K562 (cell line): Measurements from ENCODE around the gene SERPINE1. TPM values are rescaled to one million over a fixed set of nuclear protein-coding genes. Genes with fewer than 3 reads are reported as not detected.

ENCODE experiments used
- CHAMP1 ChIP-seq: fragments of 450-650 bp; IDR thresholded peaks from 2 replicates; pipeline ENCODE4 v1.6.1; 2016; ENCODE audit warnings: mild to moderate bottlenecking
- DNMT1 ChIP-seq: fragments of 450-650 bp; IDR thresholded peaks from 2 replicates; pipeline ENCODE4 v1.6.1; 2016; ENCODE audit warnings: antibody characterized with exemption, mild to moderate bottlenecking
- FOXP1 ChIP-seq: sonication (generic); formaldehyde crosslinking; IDR thresholded peaks from 2 replicates; pipeline ENCODE4 v1.8.0; 2022; ENCODE audit warnings: mild to moderate bottlenecking, missing genetic modification reagents
- IFI16 ChIP-seq: fragments of 250-450 bp; sonication (Bioruptor Pico); IDR thresholded peaks from 2 replicates; pipeline ENCODE4 v2.1.2; 2022; ENCODE audit warnings: mild to moderate bottlenecking, inconsistent platforms
- MCM3 ChIP-seq: fragments of 450-650 bp; IDR thresholded peaks from 2 replicates; pipeline ENCODE4 v1.6.1; 2016
- MTA1 ChIP-seq: fragments of 450-650 bp; IDR thresholded peaks from 2 replicates; pipeline ENCODE4 v1.6.1; 2017; ENCODE audit warnings: borderline replicate concordance
- NCOA4 ChIP-seq: fragments of 450-650 bp; IDR thresholded peaks from 2 replicates; pipeline ENCODE4 v1.6.1; 2018; ENCODE audit warnings: mild to moderate bottlenecking; ENCODE audit not compliant: partially characterized antibody
- PRPF4 ChIP-seq: fragments of 200-400 bp; formaldehyde crosslinking; IDR thresholded peaks from one replicate; pipeline ENCODE4 v1.6.1; 2017; ENCODE audit warnings: low read length, low read depth, mild to moderate bottlenecking; ENCODE audit not compliant: insufficient read depth, poor library complexity, severe bottlenecking
- PURB ChIP-seq: sonication (generic); formaldehyde crosslinking; IDR thresholded peaks from 2 replicates; pipeline ENCODE4 v1.9.0; 2021; ENCODE audit warnings: low read depth, mild to moderate bottlenecking, missing genetic modification reagents
- RBM15 ChIP-seq: fragments of 200-400 bp; formaldehyde crosslinking; IDR thresholded peaks from 2 replicates; pipeline ENCODE4 v1.6.1; 2018; ENCODE audit warnings: mild to moderate bottlenecking, low read length, moderate library complexity; ENCODE audit not compliant: insufficient read depth
- SIN3B ChIP-seq: fragments of 450-650 bp; IDR thresholded peaks from 2 replicates; pipeline ENCODE4 v1.6.1; 2017; ENCODE audit warnings: low read depth, mild to moderate bottlenecking, moderate library complexity
- SREBF2 ChIP-seq: sonication (generic); formaldehyde crosslinking; IDR thresholded peaks from 2 replicates; pipeline ENCODE4 v1.4.0; 2020; ENCODE audit warnings: mild to moderate bottlenecking, missing genetic modification reagents
- STAT6 ChIP-seq: sonication (generic); formaldehyde crosslinking; IDR thresholded peaks from 2 replicates; pipeline ENCODE4 v1.8.1; 2023; ENCODE audit warnings: mild to moderate bottlenecking, missing genetic modification reagents
- SUPT5H ChIP-seq: fragments of 450-650 bp; IDR thresholded peaks from 2 replicates; pipeline ENCODE4 v1.6.1; 2016
- ZBTB43 ChIP-seq: sonication (generic); formaldehyde crosslinking; IDR thresholded peaks from 2 replicates; pipeline ENCODE4 v1.8.0; 2023; ENCODE audit warnings: mild to moderate bottlenecking, missing genetic modification reagents
- ZNF212 ChIP-seq: fragments of 450-650 bp; formaldehyde crosslinking; IDR thresholded peaks from 2 replicates; pipeline ENCODE4 v1.4.0; 2020; ENCODE audit warnings: mild to moderate bottlenecking
- ZNF431 ChIP-seq: sonication (generic); formaldehyde crosslinking; IDR thresholded peaks from 2 replicates; pipeline ENCODE4 v1.8.0; 2022; ENCODE audit warnings: mild to moderate bottlenecking, missing genetic modification reagents
- ZNF436 ChIP-seq: fragments of 250-450, 450-650 bp; sonication (Bioruptor Pico); formaldehyde crosslinking; IDR thresholded peaks from 2 replicates; pipeline ENCODE4 v1.7.0; 2020; ENCODE audit warnings: mild to moderate bottlenecking
- ZNF518B ChIP-seq: fragments of 250-450 bp; sonication (Bioruptor Pico); IDR thresholded peaks from 2 replicates; pipeline ENCODE4 v1.5.0; 2021; ENCODE audit warnings: mild to moderate bottlenecking, moderate library complexity
- polyA plus RNA-seq, 8 experiments: library from polyadenylated mRNA; depleted of rRNA in 4 of 8; stranded (reverse) in 5 of 8; unstranded in 3 of 8; fragments of >200 nt; fragmentation: Nextera tagmentation in 2 of 8; fragmentation: Illumina TruSeq in 1 of 8; extraction: Ambion mirVana in 2 of 8; extraction: Trizol in 1 of 8; gene quantifications; 2 replicates each; pipeline versions ENCODE4 v1.2.1 to v1.2.3, GENCODE V29; 2011 to 2014; ENCODE audit warnings: inconsistent platforms in 1 of 8, missing spikeins in 1 of 8
- total RNA-seq, 7 experiments: library from RNA; depleted of rRNA in 6 of 7; stranded (reverse); fragments of >200 nt in 6 of 7; fragmentation: Illumina TruSeq in 2 of 7; extraction: Trizol in 2 of 7; gene quantifications; 2 replicates each; pipeline versions ENCODE4 v1.2.1 to v1.2.3, GENCODE V29; 2011 to 2021; ENCODE audit warnings: low replicate concordance in 1 of 7

Gene SERPINE1
- total and polyA plus RNA-seq, 9 of the 15 experiments (the other 6 are each of a cell fraction or from before 2014, with no cell fraction given) = 0.22 to 4.8 (median 0.91) TPM

GRCh38 chr7:101121991-101122932 lies 4.6 kb upstream of the SERPINE1 start (continued):
- TF ChIP-seq ZNF431 (CRISPR knock-in tag) (no peak), ZNF212 (CRISPR knock-in tag) (no peak), CHAMP1 (no peak), STAT6 (CRISPR knock-in tag) (no peak), PRPF4 (no peak), DNMT1 (no peak), IFI16 (CRISPR knock-in tag) (no peak), SREBF2 (CRISPR knock-in tag) (no peak), RBM15 (no peak), NCOA4 (no peak), ZNF436 (no peak), PURB (CRISPR knock-in tag) (no peak), ZNF518B (CRISPR knock-in tag) (no peak), MTA1 (no peak; the same call in 1 of the 2 replicates), SUPT5H (no peak), MCM3 (no peak), ZBTB43 (CRISPR knock-in tag) (no peak), SIN3B (no peak), FOXP1 (CRISPR knock-in tag) (no peak)
